Hypothalamus (tissue), 51 donors: ENCODE measurements around the gene GNG4.
A peak's percentile ranks its signal among the peaks of the same experiment; 100 is the strongest.
"Not testable (repeated sequence)": the region's sequence is repeated elsewhere in the genome, so short reads cannot be mapped to it uniquely, and the experiment has no call there.

Experiments used
- DNase-seq, 51 donors: peaks; one replicate each; lab custom pipeline; 2025; lab: John Stamatoyannopoulos, UW

The GNG4 gene

DNA sequence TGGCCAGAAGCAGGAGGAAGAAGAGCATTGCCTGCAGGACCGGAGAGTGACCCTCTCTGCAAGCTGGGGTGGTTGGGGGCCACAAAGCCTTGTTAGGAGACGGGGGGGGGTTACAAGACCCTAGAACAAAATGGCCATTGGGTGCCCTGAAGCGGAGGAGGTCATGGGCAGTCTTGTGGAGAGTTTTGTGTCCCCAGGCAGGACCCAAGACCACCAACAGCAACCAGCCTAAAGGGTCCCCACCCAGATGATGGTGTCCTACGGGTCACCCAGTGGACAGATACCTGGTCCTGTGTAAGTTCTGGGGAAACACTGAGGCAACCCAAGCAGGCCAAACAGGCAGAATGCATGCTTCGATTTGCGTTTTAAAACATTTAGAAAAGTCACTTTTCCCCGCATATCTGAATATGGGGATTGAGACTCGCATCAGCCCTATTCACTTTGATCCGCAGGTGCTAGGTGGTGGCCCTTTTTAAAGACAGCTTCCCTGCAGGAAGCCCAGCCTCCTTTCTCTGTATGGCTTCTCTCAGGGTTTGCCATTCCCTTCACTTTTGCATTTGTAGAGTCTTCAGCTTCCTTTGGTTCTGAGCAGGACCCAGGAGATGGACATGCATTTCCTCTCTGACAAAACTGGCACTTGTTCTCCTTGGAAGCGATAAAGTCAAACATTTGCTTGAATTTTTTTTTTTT is 21.1 kb downstream of the GNG4 start:
- DNase-seq: no peak

DNA sequence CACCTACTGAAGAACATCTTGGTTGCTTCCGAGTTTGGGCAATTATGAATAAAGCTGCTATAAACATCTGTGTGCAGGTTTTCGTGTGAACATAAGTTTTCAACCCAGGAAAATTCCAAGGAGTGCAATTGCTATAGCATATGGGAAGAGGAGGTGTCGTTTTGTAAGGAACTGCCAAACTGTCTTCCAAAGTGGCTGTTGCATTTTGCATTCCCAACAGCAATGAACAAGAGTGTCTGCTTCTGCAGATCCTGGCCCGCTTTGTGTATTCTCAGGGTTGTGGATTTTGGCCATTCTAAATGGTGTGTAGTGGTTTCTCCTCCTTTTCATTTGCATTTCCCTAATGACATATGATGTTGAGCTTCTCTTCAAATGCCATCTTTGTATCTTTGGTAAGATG is 23.8 kb downstream of the GNG4 start:
- DNase-seq: no peak

- no peak for DNase-seq
These were observed 24.2 kb downstream of the GNG4 start for GRCh38 chr1:235625340-235625739.

GRCh38 chr1:235624721-235625333 is 24.8 kb downstream of the GNG4 start:
- DNase-seq: no peak

DNA sequence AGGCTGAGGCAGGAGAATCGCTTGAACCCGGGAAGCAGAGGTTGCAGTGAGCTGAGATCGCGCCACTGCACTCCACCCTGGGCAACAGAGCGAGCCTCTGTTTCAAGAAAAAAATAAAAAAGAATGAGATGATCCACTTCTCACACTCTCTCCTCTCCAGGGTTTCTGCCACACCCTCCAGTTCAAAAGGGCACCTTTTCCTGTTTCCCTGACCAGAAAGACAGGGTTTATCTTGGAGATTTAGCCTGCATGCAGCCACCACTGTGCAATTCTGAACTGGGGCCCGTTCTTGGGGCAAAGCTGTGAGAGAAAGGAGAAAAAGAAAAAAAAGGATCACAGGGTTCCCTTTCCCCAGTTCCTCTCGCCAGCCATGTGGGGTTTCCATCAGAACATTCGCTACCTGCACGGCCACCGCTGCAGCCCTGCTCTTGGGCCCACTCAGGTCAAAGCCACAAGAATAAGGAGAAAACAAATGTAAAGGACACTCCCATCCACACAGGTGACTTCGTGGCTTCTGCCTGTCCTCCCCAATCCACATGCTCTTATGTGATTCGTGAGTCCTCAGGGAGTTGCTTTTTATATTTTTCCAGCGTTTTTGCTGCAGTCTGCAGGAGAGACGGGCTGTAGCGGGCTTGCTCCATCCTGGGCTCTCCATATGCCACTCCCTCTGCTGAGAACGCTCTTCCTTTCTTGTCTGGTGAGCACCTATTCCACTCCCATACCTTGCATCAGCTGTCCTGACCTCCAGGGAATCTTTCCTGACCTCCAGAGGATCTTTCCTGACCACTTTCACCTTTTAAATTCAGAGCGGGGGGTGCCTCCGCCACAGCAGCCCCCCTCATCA is 26.4 kb downstream of the GNG4 start:
- peak in 1 of 51 donors; percentile 38 for DNase-seq

DNA sequence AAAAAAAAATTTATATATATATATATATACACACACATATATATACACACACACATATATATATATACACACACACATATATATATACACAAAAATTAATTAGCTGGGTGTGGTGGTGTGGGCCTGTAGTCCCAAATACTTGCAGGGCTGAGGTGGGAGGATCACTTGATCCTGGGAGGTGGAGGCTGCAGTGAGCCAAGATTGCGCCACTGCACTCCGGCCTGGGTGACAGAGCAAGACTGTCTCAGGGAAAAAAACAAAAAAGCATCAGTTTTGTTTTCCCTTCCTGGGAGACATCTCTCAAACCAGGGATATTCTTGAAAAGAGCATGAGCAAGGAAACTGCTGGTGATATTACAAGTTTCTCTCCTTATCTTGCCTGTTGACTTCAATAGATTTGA is 30.4 kb downstream of the GNG4 start:
- not testable (repeated sequence) for DNase-seq

DNA sequence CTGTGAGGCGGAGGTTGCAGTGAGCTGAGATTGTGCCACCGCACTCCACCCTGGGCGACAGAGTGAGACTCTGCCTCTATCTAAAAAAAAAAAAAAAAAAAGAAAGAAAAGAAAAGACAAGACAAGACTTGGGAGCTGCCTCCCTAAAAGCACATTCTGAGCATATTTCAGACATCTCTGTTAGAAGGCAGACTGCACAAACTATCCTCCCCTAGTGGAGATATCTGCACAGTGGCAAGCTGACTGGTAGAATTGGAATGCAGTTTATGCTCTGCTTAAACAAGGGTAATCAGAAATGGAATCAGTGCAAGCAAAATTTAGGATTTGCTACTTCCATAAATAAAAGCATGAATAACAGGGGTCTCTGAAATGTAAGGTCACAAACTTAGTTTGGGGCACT is 31.8 kb downstream of the GNG4 start:
- DNase-seq: peak in 1 of 51 donors; percentile 6

DNA sequence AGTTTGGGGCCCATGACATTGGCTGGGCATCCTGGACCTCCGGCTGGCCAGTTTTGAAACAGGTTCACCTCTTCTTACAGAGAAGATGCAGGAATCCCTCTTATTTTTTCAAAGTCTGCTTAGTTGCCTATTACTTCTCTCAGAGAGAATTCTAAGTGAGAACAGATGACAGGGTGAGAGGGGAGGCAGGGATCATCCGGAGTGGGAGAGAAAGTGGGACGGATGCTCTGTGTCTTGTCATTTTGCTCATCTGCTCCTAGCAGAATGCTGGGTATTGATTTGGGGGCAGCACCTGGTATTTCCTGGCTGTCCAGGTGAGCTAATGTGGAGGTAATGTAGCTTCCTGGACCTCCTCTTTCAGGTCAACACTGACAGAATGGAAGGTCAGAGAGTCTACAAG is 32.4 kb downstream of the GNG4 start:
- no peak for DNase-seq

- DNase-seq: peak in 1 of 51 donors; percentile 1
These were observed 35.1 kb downstream of the GNG4 start for GRCh38 chr1:235614442-235614954.

- DNase-seq: no peak
These were observed 36.0 kb downstream of the GNG4 start for GRCh38 chr1:235613602-235614001.

DNA sequence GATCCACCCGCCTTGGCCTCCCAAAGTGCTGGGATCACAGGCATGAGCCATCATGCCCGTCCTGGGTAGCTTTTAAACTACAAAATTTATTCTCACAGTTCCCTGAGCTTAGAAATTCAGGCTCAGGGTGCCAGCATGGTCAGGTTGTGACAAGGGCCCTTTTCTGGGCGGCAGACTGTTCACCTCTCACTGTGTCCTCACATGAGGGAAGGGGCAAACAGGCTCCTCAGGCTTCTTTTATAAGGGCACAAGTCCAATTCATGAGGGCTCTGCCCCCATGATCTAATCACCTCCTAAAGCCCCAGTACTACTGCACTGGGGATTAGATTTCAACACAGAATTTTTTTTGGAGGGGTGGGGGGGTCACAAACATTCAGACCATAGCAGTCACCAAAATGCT is 36.8 kb downstream of the GNG4 start:
- no peak for DNase-seq

GRCh38 chr1:235610157-235610556 is 39.4 kb downstream of the GNG4 start:
- DNase-seq: no peak

GRCh38 chr1:235608278-235608677 is 41.3 kb downstream of the GNG4 start:
- no peak for DNase-seq

DNA sequence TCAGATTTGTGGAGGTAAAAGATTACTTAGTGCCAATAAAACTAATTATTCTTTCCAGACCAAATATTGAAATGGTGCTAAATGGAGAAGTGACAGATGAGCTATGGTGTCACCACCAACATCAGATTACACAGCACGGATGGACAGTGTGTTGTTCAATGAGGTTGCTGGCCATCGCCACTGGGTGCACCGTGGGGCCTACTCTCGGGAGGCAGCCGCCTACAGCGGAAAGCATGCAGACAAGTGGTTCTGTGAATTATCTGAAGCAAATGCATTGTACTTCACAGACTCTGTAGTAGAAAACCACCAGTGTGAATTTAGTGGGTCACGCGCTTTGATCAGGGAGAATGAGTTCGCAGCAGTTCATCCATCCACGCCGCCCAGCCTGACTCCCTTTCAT is 42.3 kb downstream of the GNG4 start:
- no peak for DNase-seq

DNA sequence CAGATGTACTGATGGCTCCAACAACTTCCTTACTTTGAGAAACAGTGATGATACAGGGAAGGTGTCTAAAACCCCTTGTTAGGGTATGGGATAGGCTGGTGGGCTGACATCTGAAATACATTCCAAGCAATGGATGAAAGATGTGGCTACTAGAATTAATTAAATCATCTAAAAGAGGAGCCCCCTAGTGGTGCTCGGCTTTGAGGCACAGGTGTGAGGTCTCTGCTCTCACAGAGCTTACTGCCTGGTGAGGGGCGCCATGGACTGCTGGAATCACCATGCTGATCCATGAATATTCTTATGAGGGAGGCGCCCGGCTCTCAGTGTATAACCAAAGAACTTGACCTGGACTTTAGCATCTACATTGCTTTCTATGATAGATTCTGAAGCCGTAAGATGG is 48.5 kb downstream of the GNG4 start:
- no peak for DNase-seq

GRCh38 chr1:235599536-235599935 is 50.0 kb downstream of the GNG4 start:
- DNase-seq: no peak

- no peak for DNase-seq
These were observed 51.6 kb downstream of the GNG4 start for GRCh38 chr1:235597867-235598553.

DNA sequence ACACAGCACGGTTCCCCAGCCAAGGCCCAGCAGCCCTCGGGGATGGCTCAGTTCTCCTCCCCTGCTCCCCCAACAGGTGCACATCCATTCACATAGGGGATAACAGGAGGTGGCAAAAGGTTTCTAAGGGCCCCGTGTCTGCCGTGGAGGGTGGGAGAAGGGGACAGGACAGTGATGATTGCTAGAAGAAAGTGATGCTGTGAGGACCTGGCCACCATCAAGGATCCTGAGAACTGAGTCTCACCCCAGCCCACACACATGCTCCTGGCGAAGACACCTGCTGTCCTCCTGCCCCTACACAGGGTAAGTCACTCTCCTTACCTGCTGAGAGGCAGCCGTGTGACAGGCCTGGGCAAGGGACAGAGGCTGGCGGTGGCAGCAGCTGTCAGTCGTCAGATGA is 54.5 kb downstream of the GNG4 start:
- DNase-seq: no peak

DNA sequence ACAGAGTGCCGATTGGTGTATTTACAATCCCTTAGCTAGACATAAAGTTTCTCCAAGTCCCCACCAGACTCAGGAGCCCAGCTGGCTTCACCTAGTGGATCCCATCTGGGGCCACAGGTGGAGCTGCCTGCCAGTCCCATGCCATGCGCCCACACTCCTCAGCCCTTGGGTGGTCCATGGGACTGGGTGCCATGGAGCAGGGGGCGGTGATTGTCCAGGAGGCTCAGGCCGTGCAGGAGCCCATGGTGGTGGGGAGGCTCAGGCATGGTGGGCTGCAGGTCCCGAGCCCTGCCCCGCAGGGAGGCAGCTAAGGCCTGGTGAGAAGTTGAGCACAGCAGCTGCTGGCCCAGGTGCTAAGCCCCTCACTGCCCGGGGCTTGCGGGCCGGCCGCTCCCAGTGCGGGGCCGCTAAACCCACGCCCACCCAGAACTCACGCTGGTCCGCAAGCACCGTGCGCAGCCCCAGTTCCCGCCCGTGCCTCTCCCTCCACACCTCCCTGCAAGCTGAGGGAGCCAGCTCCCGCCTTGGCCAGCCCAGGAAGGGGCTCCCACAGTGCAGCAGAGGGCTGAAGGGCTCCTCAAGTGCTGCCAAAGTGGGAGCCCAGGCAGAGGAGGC is 55.2 kb downstream of the GNG4 start:
- DNase-seq: not testable (repeated sequence)

GRCh38 chr1:235588916-235589515 is 60.6 kb downstream of the GNG4 start:
- peak in 1 of 51 donors; percentile 54 for DNase-seq
